GM18519 (cell line): ENCODE measurements around the gene IL1RL2.

Source experiments
- ATAC-seq: cut with Tn5 transposase; IDR thresholded peaks from one replicate; pipeline ENCODE4 v1.9.1; 2021; ENCODE audit warnings: mild to moderate bottlenecking, moderate library complexity; ENCODE audit not compliant: unreplicated experiment, low FRiP score

Gene IL1RL2

DNA sequence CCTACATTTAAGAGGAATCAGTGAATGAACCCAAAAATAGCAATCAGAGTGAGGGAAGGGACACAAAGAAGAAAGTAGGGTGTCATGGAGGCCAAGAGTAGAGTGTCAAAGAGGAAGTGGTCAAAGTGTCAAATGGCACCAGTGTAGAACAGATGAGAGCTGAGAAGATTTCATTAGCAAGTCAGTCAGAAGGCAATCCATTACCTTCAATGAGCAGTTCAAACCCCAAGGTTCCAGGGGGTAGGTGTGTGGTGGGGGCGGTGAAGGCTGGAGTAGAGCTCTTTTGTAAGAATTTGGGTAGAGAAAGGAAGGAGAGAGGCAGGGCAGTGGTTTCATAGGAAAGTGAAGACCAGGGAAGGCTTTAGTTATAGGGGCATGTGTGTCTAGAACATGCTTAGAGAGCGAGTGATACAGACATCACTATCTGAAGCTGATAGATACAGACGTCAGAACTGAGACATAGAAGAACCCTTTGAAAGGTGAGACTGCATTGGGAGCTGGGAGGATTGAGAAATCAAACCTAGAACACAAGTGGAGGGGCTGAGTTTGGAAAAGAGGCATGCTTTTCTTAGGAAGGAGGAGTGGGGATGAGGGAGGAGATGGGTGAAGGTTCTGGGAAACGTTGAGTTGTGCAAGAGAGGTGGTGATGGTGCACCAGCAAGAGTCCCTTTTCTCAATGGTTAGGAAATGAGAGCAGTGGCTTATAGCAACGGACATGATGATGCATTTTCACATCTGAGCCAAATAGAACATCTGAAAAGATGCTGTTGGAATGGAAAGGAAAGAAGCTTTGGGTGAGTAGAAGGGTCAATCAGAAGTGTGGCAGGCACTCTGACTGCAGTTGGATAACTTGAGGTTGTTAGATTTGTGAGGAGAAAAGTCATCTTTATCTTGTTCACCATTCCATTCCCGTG, 75.7 kb downstream of the IL1RL2 start:
- no peak for ATAC-seq

DNA sequence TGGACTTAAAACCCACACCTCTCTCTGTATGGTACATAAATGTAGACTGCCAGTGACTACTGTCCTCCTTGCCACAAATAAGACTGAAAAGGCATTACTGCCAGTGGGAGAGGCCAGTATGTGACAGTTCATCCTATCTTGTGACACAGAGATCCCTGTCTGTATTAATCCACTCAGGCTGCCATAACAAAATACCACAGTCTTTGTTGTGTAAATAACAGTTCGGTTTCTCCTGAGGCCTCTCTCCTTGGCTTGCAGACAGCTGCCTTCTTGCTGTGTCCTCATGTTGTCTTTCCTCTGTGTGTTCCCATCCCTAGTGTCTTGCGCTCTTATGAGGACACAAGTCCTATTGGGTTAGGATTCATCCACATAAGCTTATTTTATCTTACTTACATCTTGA, 78.1 kb downstream of the IL1RL2 start:
- ATAC-seq: no peak

DNA sequence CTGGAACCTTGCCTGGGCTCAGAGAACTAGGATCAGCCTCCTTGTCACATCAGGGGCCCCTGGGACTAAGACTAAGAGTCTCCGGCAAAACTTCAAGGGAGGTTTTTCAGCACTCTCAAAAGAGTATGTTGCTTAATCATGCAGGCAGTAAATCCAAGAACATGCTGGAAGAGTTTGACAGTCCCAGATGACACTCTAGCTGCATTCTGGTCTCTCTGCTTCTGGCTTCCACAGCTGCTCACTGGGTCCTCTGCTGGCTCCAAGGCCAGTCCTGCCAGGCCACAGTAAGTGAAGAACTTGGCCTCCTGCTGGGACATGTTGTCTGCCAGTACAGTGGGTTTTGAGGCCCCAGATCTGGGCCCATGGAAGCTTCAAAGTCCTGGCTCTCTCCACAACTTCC, 79.4 kb downstream of the IL1RL2 start:
- ATAC-seq: no peak

DNA sequence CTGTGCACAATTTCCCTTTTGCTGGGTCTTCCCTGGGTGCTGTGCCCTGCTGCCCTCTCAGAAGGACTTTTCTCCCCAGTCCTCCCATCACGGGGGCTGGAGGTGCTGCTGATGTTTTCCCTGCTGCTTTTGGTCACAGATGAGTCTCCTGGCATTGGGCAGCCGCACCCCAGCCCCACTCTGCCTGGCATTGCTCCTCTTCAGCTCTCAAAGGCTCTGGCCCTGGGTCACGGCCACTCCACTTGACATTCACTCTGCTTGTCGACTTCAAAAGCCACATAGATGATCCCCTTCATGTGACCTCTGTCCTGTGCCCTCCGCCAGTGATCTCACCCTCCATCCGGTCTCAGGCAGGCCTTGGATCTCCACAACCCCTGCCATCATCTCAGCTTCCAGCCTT, 81.0 kb downstream of the IL1RL2 start:
- no peak for ATAC-seq

DNA sequence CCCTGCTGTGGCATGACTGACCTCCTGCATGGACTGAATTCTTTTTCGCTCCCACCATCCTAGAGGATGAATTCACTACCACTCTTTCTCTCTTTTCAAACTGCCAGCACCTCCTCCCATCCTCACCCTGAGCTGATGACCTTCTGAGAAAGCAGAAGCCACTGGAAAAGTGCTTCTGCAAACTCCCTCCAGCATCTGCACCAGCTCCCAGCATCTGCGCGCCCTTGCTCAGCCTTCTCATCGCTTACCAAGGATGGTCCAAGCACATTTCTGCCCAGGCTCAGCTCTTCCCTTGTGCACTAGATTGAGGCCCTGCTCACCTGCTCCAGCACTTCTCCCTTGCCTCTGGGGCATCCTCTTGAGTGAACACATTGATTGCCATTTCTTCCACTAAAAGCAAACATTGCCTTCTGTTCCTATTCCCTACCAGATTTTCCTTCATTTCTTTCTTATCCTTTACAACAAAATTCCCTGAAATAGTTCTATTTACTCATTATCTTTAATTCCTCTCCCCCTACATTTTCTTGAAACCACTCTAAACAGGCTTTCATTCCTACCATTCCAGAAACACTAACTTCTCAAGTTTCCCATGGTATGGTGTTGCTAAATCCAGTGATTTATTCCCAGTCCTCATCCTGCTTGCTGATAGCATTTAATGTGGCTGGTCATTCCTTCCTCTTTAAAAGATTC, 81.8 kb downstream of the IL1RL2 start:
- ATAC-seq: no peak

DNA sequence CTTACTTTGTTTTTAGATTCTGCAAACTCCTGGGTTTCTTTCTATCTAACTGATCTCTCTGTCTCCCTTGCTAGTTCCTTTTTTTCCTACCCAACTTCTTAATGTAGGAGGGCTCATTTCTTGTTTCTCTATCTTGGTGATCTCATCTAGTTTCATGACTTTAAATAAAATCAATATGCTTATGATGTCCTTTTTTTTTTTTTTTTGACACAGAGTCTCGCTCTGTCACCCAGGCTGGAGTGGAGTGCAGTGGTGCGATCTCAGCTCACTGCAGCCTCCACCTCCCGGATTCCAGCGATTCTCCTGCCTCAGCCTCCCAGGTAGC, 82.3 kb downstream of the IL1RL2 start:
- no peak for ATAC-seq

DNA sequence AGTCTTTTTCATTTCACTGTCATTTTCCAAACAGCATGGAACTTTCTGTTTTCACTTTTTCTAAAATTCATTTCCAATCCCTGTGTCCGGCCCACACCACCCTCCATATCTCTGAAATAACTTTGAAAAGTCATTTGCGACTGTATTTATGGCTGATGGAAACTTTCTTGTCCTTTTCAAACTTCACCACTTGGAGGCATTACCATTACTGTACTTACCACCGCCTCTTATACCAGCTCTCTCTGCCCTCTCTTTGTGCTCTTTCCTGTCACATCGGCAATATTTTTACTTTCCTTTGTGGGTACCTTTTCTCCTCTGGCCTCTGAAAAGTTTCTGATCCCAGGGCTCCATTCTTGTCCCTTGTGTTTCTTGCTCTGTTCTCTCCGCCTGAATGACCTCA, 85.0 kb downstream of the IL1RL2 start:
- ATAC-seq: no peak

DNA sequence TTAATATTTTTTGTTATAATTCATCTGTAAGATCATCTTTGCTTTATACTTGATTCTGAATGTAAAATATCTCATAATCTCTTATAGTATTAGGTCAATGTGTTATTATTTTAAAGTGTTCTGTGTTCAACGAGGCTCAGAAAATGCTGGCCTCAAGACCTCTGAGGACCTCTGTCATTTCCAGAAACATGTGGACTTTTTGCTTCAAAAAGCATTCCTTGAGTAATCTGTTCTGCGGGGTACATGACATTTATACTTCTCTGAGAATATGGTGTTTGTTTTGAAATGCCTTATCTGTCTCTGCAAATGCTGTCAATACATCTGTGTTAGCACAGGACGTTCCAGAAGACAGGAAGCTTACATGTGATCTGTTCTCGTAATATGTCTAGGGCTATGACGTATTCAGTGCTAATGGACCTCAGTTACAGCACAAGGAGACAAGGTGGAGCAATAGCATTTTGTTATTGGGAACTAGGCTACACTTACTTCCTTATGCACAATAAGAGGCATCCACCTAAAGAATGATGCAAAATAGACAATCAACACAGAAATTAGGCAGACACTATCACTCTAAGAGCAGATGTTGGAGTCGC, 86.9 kb downstream of the IL1RL2 start:
- ATAC-seq: no peak

DNA sequence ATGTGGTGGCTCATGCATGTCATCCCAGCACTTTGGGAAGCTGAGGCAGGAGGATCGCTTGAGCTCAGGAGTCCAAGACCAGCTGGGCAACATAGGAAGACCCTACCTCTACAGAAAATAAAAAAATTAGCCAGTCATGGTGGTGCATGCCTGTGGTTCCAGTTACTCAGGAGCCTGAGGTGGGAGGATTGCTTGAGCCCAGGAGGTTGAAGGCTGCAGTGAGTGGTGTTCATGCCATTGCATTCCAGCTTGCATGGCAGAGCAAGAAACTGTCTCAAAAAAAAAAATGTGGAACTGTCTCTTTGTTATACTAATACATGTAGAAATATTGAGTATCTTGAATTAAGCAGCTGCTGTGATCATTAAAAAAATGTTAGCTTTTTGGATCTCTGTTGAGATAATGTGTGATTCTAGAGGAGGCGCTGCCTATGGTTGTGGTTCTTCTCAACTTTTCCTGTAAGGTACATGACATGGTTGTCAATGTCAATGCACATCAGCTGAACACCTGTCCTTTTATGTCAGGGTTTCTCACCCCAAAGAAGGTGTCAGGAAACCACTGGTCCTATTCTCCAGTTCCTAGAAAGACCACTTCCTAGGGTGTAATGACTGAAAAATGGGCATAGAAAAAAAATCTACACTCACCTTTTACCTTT, 89.9 kb downstream of the IL1RL2 start:
- no peak for ATAC-seq

DNA sequence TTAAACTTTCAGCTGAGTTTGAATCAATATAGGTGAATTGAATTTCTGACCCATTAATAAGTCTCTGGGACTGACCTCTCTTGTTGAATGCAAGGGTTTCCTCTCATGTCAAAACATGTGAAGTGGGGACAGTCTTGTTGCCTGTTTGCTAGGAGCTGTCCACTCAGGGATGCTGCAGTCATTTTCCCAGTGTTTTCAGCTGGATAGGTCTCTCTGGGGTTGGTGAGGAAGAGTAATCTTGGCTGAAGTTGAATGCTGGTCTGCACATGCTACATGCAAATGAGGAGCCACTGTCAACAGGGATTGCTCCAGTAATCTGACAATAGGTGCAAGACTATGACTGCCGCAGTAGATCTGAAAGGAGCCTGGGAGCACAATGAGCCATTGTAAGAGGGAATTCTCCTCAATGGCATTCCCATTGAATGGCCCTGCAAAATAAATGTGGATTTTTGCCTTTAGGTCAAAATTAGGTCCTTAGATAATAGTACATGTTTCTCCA, 90.4 kb downstream of the IL1RL2 start:
- ATAC-seq: no peak

DNA sequence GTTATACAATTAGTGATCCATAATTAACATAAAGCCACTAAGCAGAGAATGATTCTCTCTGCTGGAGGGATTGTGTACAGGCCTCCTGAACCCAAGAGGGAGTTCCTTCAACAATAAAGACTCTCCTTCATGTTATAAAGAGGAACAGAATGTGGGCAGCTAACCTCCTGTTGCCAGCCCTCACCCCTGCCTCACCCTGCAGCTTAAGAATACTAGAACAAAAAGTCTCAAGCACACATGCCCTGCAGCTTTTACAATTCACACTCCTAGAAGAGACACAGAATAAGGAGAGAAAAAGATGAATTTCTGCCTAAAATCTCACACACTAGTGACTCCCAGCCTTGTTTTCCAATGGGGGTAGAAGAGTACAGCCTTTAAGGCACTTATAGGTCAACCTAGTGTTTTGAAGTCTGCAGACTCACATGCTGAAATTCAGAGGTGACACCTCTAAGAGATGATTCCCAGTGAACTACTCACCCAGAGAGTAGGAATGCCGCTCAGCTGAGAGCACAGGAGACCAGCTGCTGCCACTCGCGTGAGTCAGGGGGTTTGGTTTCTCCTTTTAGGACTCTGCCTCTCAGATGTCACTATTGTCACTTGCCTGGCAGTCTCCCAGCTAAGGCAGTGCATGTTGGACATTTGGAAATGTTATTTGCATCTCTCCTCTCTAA, 92.0 kb downstream of the IL1RL2 start:
- no peak for ATAC-seq

DNA sequence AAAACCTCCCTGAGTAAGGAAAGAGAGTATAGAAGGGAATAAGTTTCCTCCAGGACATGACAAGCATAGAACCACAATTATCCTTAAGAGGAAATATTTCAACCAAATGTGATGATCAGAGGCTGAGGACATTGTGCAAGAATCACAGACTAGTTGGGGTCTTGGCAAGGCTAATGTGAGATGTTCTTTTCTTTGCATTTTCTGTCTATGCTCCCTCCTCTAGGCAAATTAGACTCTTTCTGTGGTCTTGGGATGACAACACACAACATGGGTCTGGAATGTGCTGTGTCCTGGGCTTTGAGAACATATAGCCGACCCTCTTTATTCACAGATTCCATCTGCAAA, 92.5 kb downstream of the IL1RL2 start:
- ATAC-seq: no peak

DNA sequence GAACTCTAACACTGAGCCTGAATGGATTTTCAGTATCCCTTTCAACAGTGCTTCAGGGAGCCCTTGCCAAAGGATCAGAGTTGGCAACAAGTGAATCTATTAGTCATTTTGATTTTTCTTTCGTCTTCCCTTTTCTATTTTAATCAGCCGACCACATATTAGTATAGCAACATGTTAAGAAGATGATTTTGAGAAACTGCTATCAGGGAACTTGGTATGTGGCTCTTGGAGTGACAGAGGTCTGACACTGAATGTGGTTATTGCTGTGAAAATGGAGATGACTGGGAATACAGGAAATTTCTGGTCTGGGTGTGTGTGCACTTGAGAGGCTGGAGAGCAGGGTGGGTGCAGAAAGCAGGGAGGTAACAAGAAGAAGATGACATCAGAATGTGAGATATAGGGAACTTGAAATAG, 95.9 kb downstream of the IL1RL2 start:
- ATAC-seq: no peak

DNA sequence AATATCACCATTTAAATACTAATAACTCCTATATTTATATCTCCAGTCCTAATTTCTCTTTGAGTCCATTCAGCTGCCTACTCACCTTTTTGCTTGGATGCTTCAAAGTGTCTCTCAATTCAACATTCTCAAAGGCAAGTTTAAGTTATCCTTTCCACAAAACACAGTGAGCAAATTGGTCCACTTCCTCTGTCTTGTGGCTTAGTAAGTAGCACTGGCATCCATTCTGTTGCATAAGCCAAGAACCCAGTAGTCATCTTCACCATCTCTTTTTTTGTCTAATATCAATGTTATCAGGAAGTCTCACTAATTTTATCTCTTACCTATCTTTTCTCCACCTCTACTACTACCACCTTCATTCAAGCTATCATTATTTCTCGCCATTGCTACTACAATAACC, 97.2 kb downstream of the IL1RL2 start:
- ATAC-seq: no peak

DNA sequence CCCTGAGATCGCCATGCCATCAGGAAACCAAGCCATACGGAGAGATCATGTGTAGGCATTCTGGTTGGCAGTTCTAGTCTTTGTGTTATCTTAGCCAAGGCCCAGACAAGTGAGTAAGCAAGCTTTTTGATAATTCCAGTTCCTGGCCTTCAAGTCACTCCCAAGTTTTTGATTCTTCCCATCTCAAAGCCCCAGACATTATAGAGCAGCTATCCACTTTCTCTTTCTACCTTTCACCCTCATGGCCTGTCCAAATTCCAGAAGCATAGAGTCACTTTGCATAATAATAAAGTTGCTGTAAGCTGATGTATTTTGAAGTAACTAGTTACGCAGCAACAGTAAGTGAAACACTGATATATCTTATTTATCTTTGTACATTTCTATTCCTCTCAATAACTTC, 97.8 kb downstream of the IL1RL2 start:
- ATAC-seq: no peak

DNA sequence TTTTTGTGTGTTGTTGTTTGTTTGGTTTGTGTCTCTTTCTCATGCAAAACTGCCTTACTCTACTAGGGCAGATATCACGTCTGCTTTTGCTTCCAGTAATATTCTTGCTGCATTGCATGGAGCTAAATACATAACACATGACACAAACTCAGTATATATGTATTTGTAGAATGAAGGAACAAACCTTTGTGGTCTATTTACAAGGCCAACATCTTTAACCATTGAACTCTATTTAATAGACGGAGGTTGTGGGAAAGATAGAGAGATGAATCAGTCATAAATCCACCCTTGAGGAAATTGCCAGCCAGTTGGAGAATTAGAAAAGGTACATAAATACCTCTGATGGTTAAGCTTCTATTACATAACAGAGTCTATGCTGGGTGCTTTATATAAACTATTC, 98.5 kb downstream of the IL1RL2 start:
- no peak for ATAC-seq

DNA sequence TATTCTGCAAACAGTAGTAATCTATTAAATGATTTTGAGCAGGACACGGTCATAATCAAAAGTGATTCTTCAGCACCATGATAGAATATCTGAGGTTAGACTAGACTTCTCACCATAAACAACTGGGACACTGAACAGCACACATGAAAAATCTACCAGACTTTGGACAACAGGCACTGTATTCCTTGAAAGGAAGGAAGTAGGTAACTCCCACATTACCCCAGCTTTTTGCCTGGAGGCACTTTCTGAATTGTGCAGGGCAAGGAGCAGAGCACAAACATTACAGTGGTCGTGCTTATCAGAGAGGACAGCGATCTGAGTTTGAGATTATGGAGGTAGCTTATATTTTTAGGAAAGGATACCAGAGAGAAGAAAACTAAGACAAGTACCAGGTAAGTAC, 99.2 kb downstream of the IL1RL2 start:
- no peak for ATAC-seq

DNA sequence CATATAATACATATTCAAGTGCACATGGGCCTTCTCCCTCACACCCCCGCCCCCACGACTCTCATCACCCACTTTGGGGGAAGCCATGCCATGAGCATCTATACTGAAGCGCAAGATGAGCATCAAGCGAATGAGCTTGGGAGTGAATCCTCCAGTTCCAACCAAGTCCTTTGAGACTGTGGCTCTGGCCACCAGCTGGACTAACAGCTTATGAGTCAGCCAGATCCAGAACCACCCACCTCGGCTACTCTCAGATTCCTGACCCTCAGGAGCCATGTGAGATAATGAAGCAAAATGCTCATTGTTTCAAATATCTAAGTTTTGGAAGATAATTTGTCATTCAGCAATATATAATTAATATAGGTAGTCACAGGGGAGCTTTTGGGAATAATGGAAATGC, 102.3 kb downstream of the IL1RL2 start:
- no peak for ATAC-seq
